Stimulated activated CD4-positive, alpha-beta T cell treated with anti-CD3 and anti-CD28 coated beads, Interleukin-1b, Interleukin-23, amount 100 ng/mL, for 48 hours (primary cell): ENCODE measurements around the gene SLC26A1.
"Not testable (repeated sequence)": the region's sequence is repeated elsewhere in the genome, so short reads cannot be mapped to it uniquely, and the experiment has no call there.

Experiments
- DNase-seq: peaks from one replicate; pipeline ENCODE4 v3.0.0-alpha.2; 2020

Gene SLC26A1

GRCh38 chr4:1012034-1012739 is 19.0 kb upstream of the SLC26A1 start:
- DNase-seq: peak; percentile 19

GRCh38 chr4:1011666-1012033 is 18.4 kb upstream of the SLC26A1 start:
- no peak for DNase-seq

- DNase-seq: peak; percentile 88
Observed at GRCh38 chr4:1011022-1011665, 17.9 kb upstream of the SLC26A1 start, which contains the start of gene FGFRL1. Gene FGFRL1 (plus strand): TSS chr4:1011626. CDS start chr4:1012486, 860 bp downstream.

- DNase-seq: peak; percentile 79
Observed at GRCh38 chr4:1010395-1011021, 17.3 kb upstream of the SLC26A1 start.

GRCh38 chr4:1009542-1010394 is 16.6 kb upstream of the SLC26A1 start:
- DNase-seq: peak; percentile 66

GRCh38 chr4:1008840-1009541 is 15.8 kb upstream of the SLC26A1 start:
- peak; percentile 26 for DNase-seq

GRCh38 chr4:1006856-1007255 is 13.7 kb upstream of the SLC26A1 start:
- DNase-seq: no peak

- DNase-seq: no peak
Observed at GRCh38 chr4:1004557-1005485, 11.6 kb upstream of the SLC26A1 start.

- DNase-seq: no peak
Observed at GRCh38 chr4:1004071-1004418, 10.8 kb upstream of the SLC26A1 start.

- DNase-seq: no peak
Observed at GRCh38 chr4:1003271-1004070, 10.3 kb upstream of the SLC26A1 start.

GRCh38 chr4:1002631-1003251 is 9.5 kb upstream of the SLC26A1 start:
- no peak for DNase-seq

- DNase-seq: no peak
Observed at GRCh38 chr4:1002131-1002630, 9.0 kb upstream of the SLC26A1 start.

- no peak for DNase-seq
Observed at GRCh38 chr4:1001561-1002130, 8.4 kb upstream of the SLC26A1 start.

- no peak for DNase-seq
Observed at GRCh38 chr4:1000686-1001260, 7.6 kb upstream of the SLC26A1 start.

- no peak for DNase-seq
Observed at GRCh38 chr4:999882-1000425, 6.8 kb upstream of the SLC26A1 start.

- DNase-seq: not testable (repeated sequence)
Observed at GRCh38 chr4:999240-999863, 6.1 kb upstream of the SLC26A1 start.

- no peak for DNase-seq
Observed at GRCh38 chr4:998096-998691, 5.0 kb upstream of the SLC26A1 start.
